Psoas muscle (tissue), 8 donors: ENCODE data around the gene APOBR. TPM values are rescaled to one million over a fixed set of nuclear protein-coding genes. Genes with fewer than 3 reads are reported as not detected.

Experiments used
- ATAC-seq, 4 donors: fragments of 200-7000 bp; cut with Tn5 transposase; one replicate each; pipeline ENCODE4 v1.9.1; 2020; ENCODE audit warnings: moderate library complexity in 3 of 4, mild to moderate bottlenecking in 2 of 4
- DNase-seq, 2 donors: peaks; one replicate each; pipeline ENCODE4 v3.0.0-alpha.2; 2020
- H3K27ac ChIP-seq: fragments of 200-600 bp; one replicate; pipeline ENCODE4 v1.8.0; 2022
- H3K27me3 ChIP-seq, 3 donors: fragments of 200-600 bp in 1 of 3; one replicate each; pipeline versions ENCODE4 v1.6.1 to v1.8.0; 2013 to 2022; ENCODE audit warnings: low read length in 2 of 3, mild to moderate bottlenecking in 2 of 3, moderate library complexity in 1 of 3; ENCODE audit not compliant: insufficient read depth in 3 of 3
- H3K36me3 ChIP-seq, 2 donors: fragments of 200-600 bp in 1 of 2; one replicate each; pipeline versions ENCODE4 v1.6.1 to v1.8.0; 2013 to 2022; ENCODE audit warnings: low read depth in 1 of 2, mild to moderate bottlenecking in 1 of 2, moderate library complexity in 1 of 2; ENCODE audit not compliant: insufficient read depth in 1 of 2
- H3K4me1 ChIP-seq: fragments of 200-600 bp; one replicate; pipeline ENCODE4 v1.8.0; 2022
- H3K4me3 ChIP-seq: fragments of 200-600 bp; one replicate; pipeline ENCODE4 v1.8.0; 2022; ENCODE audit warnings: mild to moderate bottlenecking
- H3K9me3 ChIP-seq: fragments of 200-600 bp; one replicate; pipeline ENCODE4 v1.8.0; 2022
- CTCF ChIP-seq: fragments of 200-600 bp; IDR thresholded peaks from one replicate; pipeline ENCODE4 v1.8.0; 2022; ENCODE audit warnings: antibody characterized with exemption
- WGBS, 3 donors: extraction: QIAGEN DNeasy Blood & Tissue Kit; methylation state at CpG; one replicate each; pipeline versions ENCODE4 v1.1.6 to v1.1.7; 2013; 5-methylcytosine and 5-hydroxymethylcytosine counted together
- intact Hi-C, 2 donors: fragments of 100-400 bp; cut with DNase I; formaldehyde crosslinking; loops; one replicate each; pipeline versions ENCODE4 v1.11.0 to v1.14.2; 2022
- polyA plus RNA-seq, 3 donors: library from polyadenylated mRNA; stranded (reverse); fragments of 200-250 nt; gene quantifications; one replicate each; pipeline ENCODE4 v1.2.3, GENCODE V29; 2013
- total RNA-seq, 4 donors: library from RNA; stranded (reverse); fragmentation: NEBNext Ultra II Directional in 2 of 4; extraction: Animal tissue kit (Norgen Biotek cat#: 25700) in 2 of 4; gene quantifications; one replicate each; pipeline versions ENCODE4 v1.2.1 to v1.2.4, GENCODE V29; 2021 to 2023
- donor health status: healthy with polysubstance abuse.
- donor health status: DM: no; HTN: no; CAD: no; lungs with moderate emphysema.
- donor health status: Bipolar disorder and iron deficiency.
- donor health status: healthy.
- donor health status: DM: yes; HTN: yes; CAD: no.
- donor health status: DM: no; HTN: no; CAD: no.
- donor health status: DM: no; HTN: no; CAD: no.
- donor health status: DM: yes; HTN: yes; CAD: no.

The APOBR gene
- total and polyA plus RNA-seq, 7 donors = 0.14 to 0.59 (median 0.34) TPM

GRCh38 chr16:28495795-28496749 is 1.6 kb downstream of the APOBR start:
- WGBS, 3 donors = 78 to 87% (median 85%) methylated on average over 18 to 20 of the region's 20 CpGs
- Histone ChIP-seq H3K4me3 (no peak overlapping the region), H3K4me1 (no peaks in the 10 kb centered on the region), H3K36me3 (no peaks in the 10 kb centered on the region), H3K27me3 (no peaks in the 10 kb centered on the region), H3K27ac (no peak overlapping the region), H3K9me3 (no peaks in the 10 kb centered on the region)
- DNase-seq (no peak), ATAC-seq (no peak)
- TF ChIP-seq CTCF = no peak
- intact Hi-C loops = no loop called here

- no peaks in the 10 kb centered on the region for H3K36me3 ChIP-seq
- peak overlapping the region; percentile 16 for H3K4me3 ChIP-seq
- ATAC-seq (no peak), DNase-seq (peak in 1 of 2 donors; percentile 63)
- no peak for TF ChIP-seq CTCF
- no peaks in the 10 kb centered on the region for H3K9me3 ChIP-seq
- H3K4me1 ChIP-seq = no peaks in the 10 kb centered on the region
- intact Hi-C loops = no loop called here
- 57 to 71% (median 68%) methylated on average over 19 of the region's 19 CpGs for WGBS, 3 donors
- H3K27me3 ChIP-seq = no peaks in the 10 kb centered on the region
- no peak overlapping the region for H3K27ac ChIP-seq
Observed at GRCh38 chr16:28496844-28497243, 2.4 kb downstream of the APOBR start.

GRCh38 chr16:28497386-28497785 is 2.9 kb downstream of the APOBR start:
- H3K4me3 ChIP-seq = peak overlapping the region; percentile 16
- ATAC-seq = no peak
- WGBS, 3 donors = 75 to 89% (median 81%) methylated on average over 9 of the region's 9 CpGs
- H3K9me3 ChIP-seq = no peaks in the 10 kb centered on the region
- intact Hi-C loops = no loop called here
- H3K36me3 ChIP-seq = no peaks in the 10 kb centered on the region
- TF ChIP-seq CTCF = no peak
- no peak overlapping the region for H3K27ac ChIP-seq
- H3K4me1 ChIP-seq = no peaks in the 10 kb centered on the region
- H3K27me3 ChIP-seq = no peaks in the 10 kb centered on the region
- no peak for DNase-seq

GRCh38 chr16:28497861-28498599 is 3.6 kb downstream of the APOBR start:
- ATAC-seq = no peak
- no peak overlapping the region for H3K4me3 ChIP-seq
- intact Hi-C loops = no loop called here
- H3K36me3 ChIP-seq = no peaks in the 10 kb centered on the region
- no peak for DNase-seq
- no peak overlapping the region for H3K27ac ChIP-seq
- 73 to 81% (median 75%) methylated on average over 28 to 33 of the region's 33 CpGs for WGBS, 3 donors
- no peaks in the 10 kb centered on the region for H3K27me3 ChIP-seq
- no peak for TF ChIP-seq CTCF
- no peaks in the 10 kb centered on the region for H3K4me1 ChIP-seq
- no peaks in the 10 kb centered on the region for H3K9me3 ChIP-seq
